ENCODE measurements around the gene ACO1.
"Not testable (repeated sequence)": the region's sequence is repeated elsewhere in the genome, so short reads cannot be mapped to it uniquely, and the experiment has no call there.

The ACO1 gene

DNA sequence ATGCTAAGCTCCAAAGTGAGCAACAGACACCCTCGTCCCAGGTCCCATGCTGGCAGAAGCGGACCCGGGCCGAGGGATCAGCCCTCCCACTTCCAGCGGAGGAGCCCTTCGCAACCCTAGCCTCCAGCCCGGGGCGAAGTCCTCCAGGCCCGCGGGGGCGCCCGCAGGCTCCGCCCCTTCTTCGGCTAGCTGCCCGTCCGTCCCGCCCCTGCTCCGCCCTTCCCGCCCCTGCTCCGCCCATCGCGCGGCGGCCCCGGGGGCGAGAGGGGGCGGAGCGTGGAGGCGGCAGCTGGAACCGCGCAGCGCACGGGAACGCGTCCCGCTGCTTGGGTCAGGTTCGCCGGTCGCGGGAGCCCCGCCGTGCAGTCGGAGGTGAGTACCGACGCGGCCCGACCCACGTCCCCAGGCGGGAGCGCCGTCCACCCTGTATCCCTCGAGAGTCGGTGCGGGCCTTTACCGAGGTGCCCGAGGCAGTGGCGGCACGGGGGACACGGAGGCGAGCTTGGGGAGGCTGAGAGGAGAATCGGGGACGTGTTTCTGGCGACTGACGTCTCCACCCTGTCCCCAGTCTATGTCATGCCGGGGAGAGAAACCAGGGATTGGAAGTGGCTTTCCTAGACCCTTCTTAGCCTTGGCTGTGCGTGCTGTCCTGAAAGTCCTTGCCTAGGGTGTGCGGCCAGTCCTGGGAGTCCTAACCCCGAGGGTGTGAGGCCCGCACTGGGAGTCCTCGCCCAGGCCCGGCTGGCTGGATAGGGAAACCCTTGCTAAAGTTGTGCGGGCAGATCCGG, at the start of gene ACO1:
Gene ACO1, plus strand, starts transcription at position 280 of the 788 bp plus-strand sequence. CDS start 20,864 bp downstream, outside the sequence.
- peak; percentile 81 for DNase-seq (ENCODE audit: extremely low spot score, insufficient read length, low read depth)
- peak; percentile 87 for FAIRE-seq

DNA sequence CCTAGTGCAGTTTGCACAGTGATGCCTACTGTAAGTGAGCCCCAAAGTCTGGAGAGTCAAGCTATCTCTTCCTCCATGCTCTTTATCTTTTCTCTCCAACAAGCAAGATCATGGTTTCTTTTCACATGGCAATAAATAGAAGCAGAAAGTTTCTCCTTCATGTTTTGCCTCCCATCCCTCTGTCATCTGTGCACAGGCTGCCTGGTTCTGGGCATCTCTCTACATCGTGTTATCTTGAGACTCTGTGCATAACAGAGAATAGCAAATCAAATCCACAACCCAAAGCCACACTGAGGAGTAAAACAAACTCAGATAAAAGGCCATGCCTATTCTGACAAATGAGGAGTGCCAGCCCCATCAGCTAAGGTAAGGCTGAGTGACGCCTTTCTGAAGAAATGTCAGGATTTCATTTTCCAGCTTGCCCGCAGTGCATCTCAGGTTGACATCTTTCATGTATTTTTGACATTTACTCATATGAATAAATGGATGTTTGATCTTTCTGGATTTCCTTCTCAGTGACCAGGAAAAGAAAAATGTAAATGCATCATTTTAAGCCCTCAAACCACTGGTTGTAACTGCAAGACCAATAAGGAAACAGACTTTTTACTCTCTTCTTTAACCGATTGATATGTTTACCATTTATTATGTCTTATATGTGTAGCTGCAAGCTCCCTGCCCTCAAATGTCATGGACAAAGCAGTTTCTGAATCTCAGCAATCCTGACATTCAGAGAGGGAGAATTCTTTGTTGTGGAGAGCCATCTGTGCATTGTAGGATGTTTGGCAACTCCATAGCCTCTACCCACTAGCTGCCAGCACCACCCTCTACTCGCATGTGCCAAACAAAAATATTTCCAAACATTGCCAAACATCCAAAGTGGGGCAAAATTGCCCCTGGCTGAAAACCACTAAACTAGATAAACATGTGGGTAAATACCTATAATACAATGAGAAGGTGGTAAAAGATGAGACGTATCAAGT, 49.2 kb upstream of the ACO1 start:
- FAIRE-seq (no peak), DNase-seq (ENCODE audit: extremely low spot score, insufficient read length, low read depth) (no peak)

DNA sequence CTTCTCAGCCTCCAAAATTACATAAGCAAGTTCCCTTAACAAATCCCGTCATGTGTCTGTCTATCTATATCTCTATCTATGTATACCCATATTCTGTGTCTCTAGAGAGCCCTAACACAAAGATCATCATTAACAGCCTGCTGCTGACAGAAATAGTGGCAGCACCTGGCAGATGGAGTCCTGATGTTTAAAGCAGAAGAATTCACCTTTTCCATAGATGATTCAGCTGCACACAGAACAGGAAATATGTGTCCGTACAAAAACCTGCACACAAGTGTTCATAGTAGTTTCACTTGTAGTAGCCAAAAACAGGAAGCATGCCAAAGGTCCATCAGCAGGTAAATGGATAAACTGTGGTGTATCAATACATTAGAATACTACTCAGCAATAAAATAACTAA, 45.0 kb upstream of the ACO1 start:
- DNase-seq (ENCODE audit: extremely low spot score, insufficient read length, low read depth), result no peak
- FAIRE-seq, result peak; percentile 73

DNA sequence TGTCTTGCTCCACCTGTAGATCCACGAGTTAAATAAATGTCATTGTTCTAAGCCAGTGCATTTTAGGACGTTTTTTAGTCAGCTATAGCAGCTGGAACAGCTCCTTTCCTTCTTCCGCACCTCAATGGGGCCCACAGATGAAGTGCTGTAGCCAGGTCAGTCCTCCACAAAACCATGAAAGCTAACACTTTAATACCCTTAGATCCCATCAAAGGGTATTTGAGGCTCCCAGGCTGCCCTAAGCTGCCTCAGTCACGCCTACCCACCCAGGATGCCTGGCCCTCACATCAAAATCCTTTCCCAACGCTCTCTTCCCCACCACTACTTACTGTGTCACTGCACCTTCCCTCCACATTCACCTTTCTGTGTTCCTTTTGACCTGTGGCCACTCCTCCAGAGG, 44.1 kb upstream of the ACO1 start:
- DNase-seq (ENCODE audit: extremely low spot score, insufficient read length, low read depth), result no peak
- FAIRE-seq, result no peak

DNA sequence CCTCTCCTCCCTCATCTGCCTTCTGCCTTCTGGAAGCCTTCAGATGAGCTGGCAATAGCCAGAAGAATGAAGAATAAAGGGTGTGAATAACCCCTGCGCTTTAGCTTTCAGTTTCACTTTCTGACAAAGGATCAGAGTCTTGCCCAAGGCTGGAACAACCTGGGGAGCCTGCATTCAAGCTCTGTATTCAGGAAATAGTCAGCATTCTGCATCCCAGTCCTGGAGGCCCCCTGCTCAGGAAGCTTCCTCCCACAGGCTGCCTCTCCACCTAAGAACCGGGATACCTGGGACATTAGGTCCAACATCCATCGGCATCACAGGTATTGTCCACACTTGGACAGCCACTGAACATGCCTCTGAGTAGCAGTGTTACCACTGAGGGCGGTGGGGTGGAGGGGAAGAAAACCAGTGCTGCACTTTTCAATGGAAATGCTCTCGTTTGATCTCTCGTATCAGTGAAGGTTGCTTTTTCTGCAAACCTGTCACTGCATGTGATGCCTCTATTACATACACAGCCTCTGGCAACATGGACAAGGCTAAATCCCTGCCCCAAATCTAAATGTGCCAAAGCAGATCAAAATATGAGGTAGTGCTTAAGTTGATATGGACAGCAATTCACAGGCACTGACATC, 39.8 kb upstream of the ACO1 start:
- FAIRE-seq (no peak), DNase-seq (ENCODE audit: extremely low spot score, insufficient read length, low read depth) (no peak)

DNA sequence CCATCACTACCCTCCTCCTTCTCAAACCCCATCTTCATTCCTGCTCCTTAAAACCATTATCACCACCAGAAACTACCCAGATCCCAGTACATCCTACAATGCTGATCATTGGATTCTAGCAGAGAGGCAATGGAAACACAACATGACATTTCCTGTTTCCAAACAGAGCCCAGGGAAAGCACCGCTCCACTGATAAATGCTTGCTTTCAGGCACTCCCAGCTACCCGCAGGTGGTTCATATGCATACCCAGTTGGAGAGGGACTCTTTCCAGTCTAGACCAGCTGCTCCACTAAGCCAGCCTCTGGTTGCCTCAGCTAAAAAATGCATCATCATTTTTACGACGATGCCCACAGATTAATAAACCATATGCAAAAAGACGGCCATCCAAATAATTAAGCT, 39.2 kb upstream of the ACO1 start:
- no peak for FAIRE-seq
- no peak for DNase-seq (ENCODE audit: extremely low spot score, insufficient read length, low read depth)

DNA sequence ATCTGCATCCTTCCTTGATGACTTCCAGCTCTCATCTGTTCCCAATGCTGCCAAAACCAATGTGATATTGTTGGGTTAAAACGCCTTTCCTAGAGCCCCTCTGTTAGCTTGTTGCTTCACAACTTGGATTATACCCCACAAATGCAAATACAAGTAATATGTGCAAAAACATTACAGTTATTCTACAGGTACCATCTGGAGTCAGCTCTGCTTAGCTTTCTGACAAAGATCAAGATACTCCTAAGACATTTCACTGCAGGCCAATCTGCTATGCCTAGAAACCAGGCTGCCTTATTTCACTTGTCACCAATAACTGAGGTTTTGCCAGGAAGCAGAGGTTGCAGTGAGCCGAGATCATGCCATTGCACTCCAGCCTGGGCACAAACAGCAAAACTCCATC, 36.9 kb upstream of the ACO1 start:
- no peak for FAIRE-seq

DNA sequence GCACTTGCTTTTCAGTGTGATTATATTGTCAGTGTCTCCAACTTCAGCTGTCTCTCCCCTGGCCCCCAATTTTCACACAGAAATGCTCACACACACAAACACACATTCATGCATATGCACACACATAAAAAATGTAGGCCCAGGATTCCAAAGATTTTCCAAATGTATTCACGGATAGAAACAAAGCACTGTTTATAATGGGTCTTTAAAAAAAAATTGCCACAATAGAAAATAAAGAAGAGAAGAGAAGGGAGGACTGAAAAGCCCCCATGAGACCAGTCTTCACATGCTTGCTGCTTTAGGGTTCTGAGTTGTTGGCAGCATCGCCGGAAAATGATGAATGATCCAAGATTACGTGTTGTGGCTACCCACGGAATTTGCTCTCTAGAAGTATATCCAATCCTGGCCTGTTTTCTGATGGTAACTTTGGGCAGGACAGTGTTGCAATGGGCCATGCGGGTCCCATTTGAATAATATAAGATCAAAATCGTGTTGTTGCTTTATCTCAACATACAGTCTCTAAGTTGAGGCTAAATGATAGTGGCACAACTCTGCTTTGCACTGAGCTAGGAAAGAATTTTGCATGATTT, 36.2 kb upstream of the ACO1 start:
- DNase-seq (ENCODE audit: extremely low spot score, insufficient read length, low read depth), result no peak
- FAIRE-seq, result no peak

More for the DNA sequence above, 36.9 kb upstream of the ACO1 start:
- no peak for DNase-seq (ENCODE audit: extremely low spot score, insufficient read length, low read depth)

DNA sequence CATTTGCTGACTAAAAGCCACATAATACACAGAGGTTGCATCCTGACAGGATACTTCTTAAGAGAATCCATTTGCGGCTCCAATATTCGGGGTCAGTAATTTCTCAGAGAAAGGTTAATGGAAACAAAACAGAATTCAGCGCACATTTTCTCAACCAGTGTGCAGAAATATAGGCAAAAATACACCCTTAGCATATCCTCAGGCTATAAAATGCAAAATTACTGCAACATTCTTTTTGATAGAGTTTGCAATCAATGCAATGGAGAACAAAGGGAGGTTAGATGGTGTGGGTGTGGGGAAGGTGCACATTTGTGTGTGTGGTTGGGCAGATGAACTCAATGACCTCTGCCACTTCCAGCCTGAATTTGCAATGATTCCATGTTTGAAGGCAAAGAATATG, 35.4 kb upstream of the ACO1 start:
- DNase-seq (ENCODE audit: extremely low spot score, insufficient read length, low read depth), result no peak
- FAIRE-seq, result no peak

DNA sequence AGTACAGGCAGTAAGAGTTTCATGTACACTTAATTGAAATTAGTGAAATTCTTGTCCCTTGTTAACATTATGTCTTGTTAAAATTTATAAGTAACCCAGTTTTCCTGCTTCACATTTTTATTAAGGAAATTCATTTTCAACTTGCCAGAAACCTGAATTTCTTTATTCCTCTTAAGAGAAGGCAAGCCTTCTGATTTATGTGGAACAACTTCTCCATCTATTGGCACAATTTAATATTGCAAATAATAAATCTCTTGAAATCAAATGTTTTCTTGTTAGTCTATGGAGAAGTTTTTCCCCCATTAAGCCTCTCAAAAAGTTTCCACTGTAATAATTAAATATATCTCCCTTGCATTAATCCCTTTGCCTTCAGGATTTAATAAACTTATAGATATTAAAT, 33.8 kb upstream of the ACO1 start:
- FAIRE-seq (peak; percentile 39), DNase-seq (ENCODE audit: extremely low spot score, insufficient read length, low read depth) (no peak)

DNA sequence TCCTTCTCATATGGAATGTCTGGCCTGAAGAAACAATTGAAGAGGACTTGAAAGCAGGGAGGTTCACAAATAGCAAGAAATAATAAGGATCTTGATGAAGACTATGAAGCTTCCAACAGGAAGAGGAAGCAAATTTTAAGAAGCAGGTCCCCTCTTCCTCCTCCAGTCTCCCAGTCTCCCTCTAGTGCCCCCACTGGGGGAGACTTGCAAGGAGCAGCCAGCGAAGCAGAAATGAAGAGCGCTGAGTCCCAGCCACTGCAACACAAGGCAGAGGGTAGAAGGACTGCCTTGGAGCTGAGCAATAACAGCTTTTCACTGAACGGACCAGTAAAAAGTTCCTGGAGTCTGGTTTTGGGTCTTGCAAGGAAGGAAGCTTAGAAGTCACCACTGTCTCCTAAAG, 32.6 kb upstream of the ACO1 start:
- FAIRE-seq (no peak), DNase-seq (ENCODE audit: extremely low spot score, insufficient read length, low read depth) (no peak)

DNA sequence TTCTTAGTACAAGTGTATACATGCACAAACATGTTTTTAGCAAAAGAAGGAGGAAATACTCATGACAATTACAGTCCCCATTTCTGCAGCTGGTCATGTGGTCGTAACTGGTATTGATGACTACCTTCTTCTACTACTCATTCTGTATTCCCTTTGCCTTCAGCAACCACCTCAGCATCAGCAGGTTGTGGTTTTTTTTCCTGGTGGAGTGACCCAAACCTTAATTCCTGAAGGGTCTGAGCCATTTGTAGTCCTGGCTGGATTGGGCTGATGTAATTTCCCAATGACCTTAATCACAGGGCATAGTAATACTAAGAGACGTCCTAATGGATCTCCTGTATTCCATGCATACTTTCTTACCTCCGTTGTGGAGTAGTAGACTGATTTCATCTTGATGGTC, 31.0 kb upstream of the ACO1 start:
- not testable (repeated sequence) for DNase-seq (ENCODE audit: extremely low spot score, insufficient read length, low read depth); FAIRE-seq

DNA sequence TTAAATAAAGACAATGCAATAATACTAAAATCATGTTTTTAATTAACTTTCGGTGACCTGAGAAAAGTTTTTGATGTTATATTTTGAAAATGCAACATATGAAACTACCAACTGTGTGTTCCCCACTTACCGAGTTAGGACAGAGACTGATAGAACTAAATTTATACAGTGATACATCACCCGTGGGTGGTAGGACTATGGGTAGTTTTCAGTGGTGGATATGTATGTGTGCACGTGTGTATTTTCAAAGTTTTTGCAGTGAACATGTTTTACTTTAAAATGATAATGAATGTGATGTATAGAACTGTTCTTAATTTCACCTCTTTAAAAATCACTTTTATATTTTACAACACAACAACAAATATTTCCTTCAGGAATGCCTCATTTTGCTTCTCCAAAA, 25.0 kb upstream of the ACO1 start:
- FAIRE-seq (no peak), DNase-seq (ENCODE audit: extremely low spot score, insufficient read length, low read depth) (no peak)

DNA sequence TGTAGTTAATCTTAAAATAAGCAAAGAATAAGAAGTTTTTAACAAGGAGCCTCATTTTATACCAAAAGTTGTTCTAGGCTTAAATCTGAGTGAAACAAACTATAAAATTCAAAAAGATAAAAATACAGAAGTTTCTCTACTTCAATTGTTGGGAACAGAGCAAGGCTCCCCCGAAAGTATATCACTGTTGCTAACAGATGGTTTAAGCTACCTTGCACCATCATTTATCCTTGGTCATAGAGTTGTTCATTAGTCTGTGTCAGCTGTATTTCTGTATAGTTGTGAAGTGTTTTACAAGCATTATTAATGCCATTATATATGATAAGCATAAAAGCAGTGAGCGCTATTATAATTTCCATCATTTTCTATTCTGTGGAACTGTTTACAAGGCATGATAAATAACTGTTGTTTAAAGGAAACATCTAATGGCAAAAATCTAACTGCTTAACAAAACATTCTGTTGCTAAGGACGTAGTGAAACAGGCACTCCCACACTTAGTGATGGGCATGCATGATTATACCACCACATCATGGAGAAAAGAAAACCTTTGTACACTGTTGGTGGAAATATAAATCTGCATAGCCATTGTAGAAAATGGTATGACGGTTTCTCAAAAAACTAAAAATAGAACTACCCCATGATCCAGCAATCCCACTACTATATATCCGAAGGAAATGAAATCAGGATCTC, 23.3 kb upstream of the ACO1 start:
- no peak for FAIRE-seq

DNA sequence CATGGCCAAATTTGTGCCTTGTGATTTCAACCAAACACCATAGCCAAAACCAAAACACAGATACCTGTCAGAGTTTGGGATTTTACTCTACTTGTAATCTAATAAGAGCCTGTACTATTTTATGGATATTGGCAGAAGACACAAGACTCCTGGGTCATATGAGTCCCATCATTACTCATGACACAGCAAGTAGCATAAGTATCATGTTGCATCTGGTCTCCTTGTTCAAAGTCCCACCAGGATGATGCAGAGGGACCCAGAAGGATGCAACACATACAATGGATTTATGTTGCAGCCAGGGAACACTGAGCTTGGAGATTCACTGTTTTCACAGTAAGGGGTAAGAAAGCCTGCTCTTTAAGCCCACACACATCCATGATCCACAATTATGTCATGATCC, 13.2 kb upstream of the ACO1 start:
- FAIRE-seq, result no peak
- DNase-seq (ENCODE audit: extremely low spot score, insufficient read length, low read depth), result no peak

More for the DNA sequence above, 23.3 kb upstream of the ACO1 start:
- DNase-seq (ENCODE audit: extremely low spot score, insufficient read length, low read depth), result no peak

DNA sequence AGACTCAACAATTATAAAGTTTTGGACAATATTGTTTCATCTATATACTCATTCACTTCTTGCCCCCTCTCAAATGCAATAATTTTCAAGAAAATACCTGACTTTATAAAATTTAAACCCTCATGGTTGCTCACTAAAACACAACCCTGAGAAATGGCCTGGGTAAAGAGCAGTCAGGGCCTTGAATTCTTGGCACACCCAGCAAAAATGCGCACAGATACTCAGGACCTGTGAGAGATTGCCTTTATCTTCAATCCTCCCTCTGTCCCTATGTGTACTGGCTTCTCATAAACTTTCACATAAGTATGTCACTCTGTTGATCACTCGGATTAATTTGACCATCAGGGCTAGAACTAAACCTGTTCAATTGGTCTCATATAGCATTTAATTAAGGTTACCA, 12.8 kb upstream of the ACO1 start:
- no peak for FAIRE-seq
- DNase-seq (ENCODE audit: extremely low spot score, insufficient read length, low read depth), result no peak

DNA sequence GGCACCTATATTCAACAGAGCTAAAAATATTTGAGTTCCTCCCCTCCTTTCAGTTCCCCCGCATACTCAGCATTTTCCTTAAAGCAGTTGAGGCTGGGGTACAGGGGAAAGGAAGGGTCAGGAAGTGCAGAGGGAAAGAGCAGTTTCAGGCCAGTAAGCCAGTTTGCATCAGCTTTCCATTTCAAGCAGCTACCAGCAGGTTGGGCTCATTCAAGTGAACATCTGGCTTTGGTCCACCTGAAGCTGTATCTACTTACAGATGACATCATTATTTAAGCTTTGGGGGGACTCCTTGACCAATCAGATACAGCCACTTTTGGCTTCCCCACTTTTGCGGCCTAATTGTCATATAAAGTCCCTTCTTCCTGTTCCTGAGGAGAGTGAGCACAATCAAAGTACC, 8.2 kb upstream of the ACO1 start:
- DNase-seq (ENCODE audit: extremely low spot score, insufficient read length, low read depth) (no peak), FAIRE-seq (no peak)

DNA sequence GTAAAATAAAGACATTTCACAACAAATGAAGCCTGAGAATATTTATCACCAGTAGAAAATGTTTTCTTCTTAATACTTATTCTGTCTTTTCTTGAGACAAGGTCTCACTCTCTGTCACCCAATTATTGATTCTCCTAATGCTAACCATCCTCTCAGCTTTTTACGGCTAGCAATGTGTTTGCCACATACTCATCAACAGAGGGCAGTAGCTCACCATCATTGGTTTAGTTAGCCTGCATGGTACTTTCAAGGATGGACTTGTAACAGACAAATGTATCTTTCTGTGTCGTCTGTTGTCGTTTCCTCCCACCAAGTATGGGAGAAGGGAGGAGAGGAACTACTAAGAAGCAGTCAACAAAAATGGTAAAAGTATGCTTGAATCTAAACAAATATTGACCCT, 5.9 kb upstream of the ACO1 start:
- DNase-seq (ENCODE audit: extremely low spot score, insufficient read length, low read depth) (peak; percentile 33), FAIRE-seq (peak; percentile 91)

DNA sequence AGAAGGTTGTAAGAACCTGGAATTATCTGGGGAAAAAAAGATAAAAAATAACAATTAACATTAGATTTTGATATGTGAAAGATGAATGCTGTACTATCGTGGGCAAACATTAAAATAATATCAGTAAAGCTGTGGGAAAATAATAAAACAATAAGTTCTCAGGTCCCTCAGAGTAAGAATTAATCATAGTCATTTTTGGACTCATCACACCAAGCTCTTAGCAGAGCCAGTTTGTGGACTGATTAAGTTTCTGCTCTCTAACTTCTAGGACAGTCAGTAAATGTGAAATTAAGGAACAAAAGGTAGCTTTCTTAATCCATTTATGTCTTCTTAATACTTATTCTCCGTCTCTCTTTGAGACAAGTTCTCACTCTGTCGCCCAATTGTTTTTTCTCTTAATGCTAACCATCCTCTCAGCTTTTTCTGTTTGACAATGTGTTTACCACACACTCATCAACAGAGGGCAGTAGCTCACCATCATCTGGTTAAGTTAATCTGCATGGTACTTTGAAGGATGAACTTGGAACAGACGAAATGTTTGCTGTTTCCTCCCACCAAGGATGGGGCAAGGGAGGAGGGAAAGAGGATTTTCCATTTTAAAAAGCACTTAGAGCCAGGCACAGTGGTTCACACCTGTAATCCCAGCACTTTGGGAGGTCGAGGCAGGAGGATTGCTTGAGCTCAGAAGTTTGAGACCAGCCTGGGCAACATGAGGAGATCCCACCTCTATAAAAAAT, 5.3 kb upstream of the ACO1 start:
- DNase-seq (ENCODE audit: extremely low spot score, insufficient read length, low read depth), result peak; percentile 40
- FAIRE-seq, result peak; percentile 91
